H9 (cell line): ENCODE data around the gene GABRB1. TPM values are rescaled to one million over a fixed set of nuclear protein-coding genes. Genes with fewer than 3 reads are reported as not detected.

ENCODE experiments used
- DNase-seq: peaks from one replicate; pipeline ENCODE4 v3.0.0-alpha.2; 2017
- H2AFZ ChIP-seq: one replicate; pipeline ENCODE4 v1.6.1; 2013; ENCODE audit warnings: mild to moderate bottlenecking, low read length, control low read depth, moderate library complexity
- H2AK5ac ChIP-seq: 2 replicates; pipeline ENCODE4 v1.6.1; 2013; ENCODE audit warnings: low read length, control low read depth, mixed read lengths; ENCODE audit not compliant: insufficient read length
- H2BK120ac ChIP-seq: one replicate; pipeline ENCODE4 v1.6.1; 2013; ENCODE audit warnings: low read depth, mild to moderate bottlenecking, low read length, control low read depth, inconsistent platforms; ENCODE audit not compliant: poor library complexity, severe bottlenecking
- H2BK12ac ChIP-seq: 2 replicates; pipeline ENCODE4 v1.6.1; 2013; ENCODE audit warnings: low read length, control low read depth, mixed read lengths, low read depth; ENCODE audit not compliant: insufficient read length
- H2BK15ac ChIP-seq: 2 replicates; pipeline ENCODE4 v1.6.1; 2013; ENCODE audit warnings: low read depth, low read length, control low read depth
- H2BK20ac ChIP-seq: one replicate; pipeline ENCODE4 v1.6.1; 2013; ENCODE audit warnings: low read depth, mild to moderate bottlenecking, low read length, control low read depth, inconsistent platforms; ENCODE audit not compliant: poor library complexity, severe bottlenecking
- H2BK5ac ChIP-seq: 2 replicates; pipeline ENCODE4 v1.6.1; 2013; ENCODE audit warnings: low read length, control low read depth, mixed read lengths; ENCODE audit not compliant: insufficient read length
- H3K14ac ChIP-seq: 2 replicates; pipeline ENCODE4 v1.6.1; 2013; ENCODE audit warnings: low read length, control low read depth; ENCODE audit not compliant: insufficient read depth
- H3K18ac ChIP-seq: 2 replicates; pipeline ENCODE4 v1.6.1; 2013; ENCODE audit warnings: low read depth, mild to moderate bottlenecking, mixed read lengths, low read length, control low read depth; ENCODE audit not compliant: insufficient read length
- H3K23ac ChIP-seq: 2 replicates; pipeline ENCODE4 v1.6.1; 2013; ENCODE audit warnings: low read length, control low read depth, mixed read lengths, low read depth; ENCODE audit not compliant: insufficient read length
- H3K23me2 ChIP-seq: 2 replicates; pipeline ENCODE4 v1.6.1; 2013; ENCODE audit warnings: low read depth, mild to moderate bottlenecking, mixed read lengths, low read length, control low read depth; ENCODE audit not compliant: insufficient read length, poor library complexity, severe bottlenecking
- H3K27ac ChIP-seq: 2 replicates; pipeline ENCODE4 v1.5.1; 2013; ENCODE audit warnings: low read length, control low read depth, mixed read lengths, low read depth; ENCODE audit not compliant: insufficient read length
- H3K27me3 ChIP-seq: 2 replicates; pipeline ENCODE4 v1.6.1; 2013; ENCODE audit warnings: low read length, control low read depth, inconsistent platforms; ENCODE audit not compliant: insufficient read depth
- H3K4ac ChIP-seq: 2 replicates; pipeline ENCODE4 v1.6.1; 2013; ENCODE audit warnings: low read depth, mild to moderate bottlenecking, control low read depth, inconsistent platforms, low read length, moderate library complexity
- H3K4me1 ChIP-seq: 2 replicates; pipeline ENCODE4 v1.6.1; 2013; ENCODE audit warnings: low read length, control low read depth, inconsistent platforms; ENCODE audit not compliant: insufficient read depth
- H3K4me2 ChIP-seq: 2 replicates; pipeline ENCODE4 v1.6.1; 2013; ENCODE audit warnings: low read length, control low read depth, mixed read lengths; ENCODE audit not compliant: insufficient read length, insufficient read depth
- H3K56ac ChIP-seq: 2 replicates; pipeline ENCODE4 v1.6.1; 2013; ENCODE audit warnings: low read depth, mild to moderate bottlenecking, mixed read lengths, low read length, control low read depth; ENCODE audit not compliant: insufficient read length
- H3K79me1 ChIP-seq: 2 replicates; pipeline ENCODE4 v1.6.1; 2013; ENCODE audit warnings: low read depth, mild to moderate bottlenecking, moderate library complexity, low read length, control low read depth, inconsistent platforms; ENCODE audit not compliant: insufficient read depth, poor library complexity, severe bottlenecking
- H3K79me2 ChIP-seq: 2 replicates; pipeline ENCODE4 v1.6.1; 2013; ENCODE audit warnings: low read length, control low read depth, inconsistent platforms; ENCODE audit not compliant: insufficient read depth
- H3K9ac ChIP-seq: 2 replicates; pipeline ENCODE4 v1.6.1; 2013; ENCODE audit warnings: low read length, control low read depth, mixed read lengths; ENCODE audit not compliant: insufficient read length; ENCODE audit errors: extremely low read depth
- H3K9me3 ChIP-seq: one replicate; pipeline ENCODE4 v1.6.1; 2013; ENCODE audit warnings: low read depth, low read length, inconsistent platforms; ENCODE audit not compliant: control insufficient read depth
- H3T11ph ChIP-seq: one replicate; pipeline ENCODE4 v1.6.1; 2013; ENCODE audit warnings: mild to moderate bottlenecking, low read length, control low read depth, inconsistent platforms
- H4K20me1 ChIP-seq: one replicate; pipeline ENCODE4 v1.6.1; 2013; ENCODE audit not compliant: control insufficient read depth, insufficient read length, insufficient read depth
- H4K5ac ChIP-seq: 2 replicates; pipeline ENCODE4 v1.6.1; 2013; ENCODE audit warnings: low read depth, mild to moderate bottlenecking, mixed read lengths, low read length, control low read depth; ENCODE audit not compliant: insufficient read length
- H4K8ac ChIP-seq: replicated peaks from 2 replicates; pipeline ENCODE4 v1.6.1; 2013; ENCODE audit warnings: low read length, control low read depth, mixed read lengths, low read depth; ENCODE audit not compliant: insufficient read length
- H4K91ac ChIP-seq: 2 replicates; pipeline ENCODE4 v1.6.1; 2013; ENCODE audit warnings: low read depth, mild to moderate bottlenecking, moderate library complexity, mixed read lengths, low read length, control low read depth; ENCODE audit not compliant: insufficient read length
- H3K27ac Mint-ChIP-seq, 3 experiments: 2 replicates in 2 of 3; 3 replicates in 1 of 3; pipeline ENCODE4 v1.8.0; 2020 to 2021; ENCODE audit warnings: mixed read lengths in 3 of 3, mild to moderate bottlenecking in 1 of 3, moderate library complexity in 1 of 3
- H3K27me3 Mint-ChIP-seq: 2 replicates; pipeline ENCODE4 v1.8.0; 2021; ENCODE audit warnings: low read depth, mild to moderate bottlenecking, moderate library complexity, mixed read lengths
- H3K36me3 Mint-ChIP-seq, 3 experiments: 2 replicates in 2 of 3; 3 replicates in 1 of 3; pipeline ENCODE4 v1.8.0; 2020 to 2021; ENCODE audit warnings: low read depth in 3 of 3, mixed read lengths in 3 of 3; ENCODE audit not compliant: insufficient read depth in 1 of 3
- H3K4me1 Mint-ChIP-seq, 2 experiments: 2 replicates each; pipeline ENCODE4 v1.8.0; 2020; ENCODE audit warnings: mixed read lengths in 2 of 2
- H3K4me3 Mint-ChIP-seq, 2 experiments: 2 replicates in 1 of 2; 3 replicates in 1 of 2; pipeline ENCODE4 v1.8.0; 2020 to 2021; ENCODE audit warnings: mild to moderate bottlenecking in 2 of 2, mixed read lengths in 2 of 2, moderate library complexity in 1 of 2
- H3K9me3 Mint-ChIP-seq, 2 experiments: 2 replicates in 1 of 2; 3 replicates in 1 of 2; pipeline ENCODE4 v1.8.0; 2020; ENCODE audit warnings: mild to moderate bottlenecking in 2 of 2, mixed read lengths in 2 of 2, moderate library complexity in 1 of 2
- total RNA-seq: library from RNA; stranded (reverse); gene quantifications from 2 replicates; pipeline ENCODE4 v1.2.1, GENCODE V29; 2021
- TF ChIP-seq, protein P1 (sequence below): fragments of 200-600 bp; sonication (generic); conservative IDR thresholded peaks from 3 replicates; pipeline ENCODE4 v1.8.0; 2021; ENCODE audit warnings: antibody characterized with exemption, mild to moderate bottlenecking

Gene GABRB1
- total RNA-seq, 1 experiment from 2014 or later = 0.39 TPM

DNA sequence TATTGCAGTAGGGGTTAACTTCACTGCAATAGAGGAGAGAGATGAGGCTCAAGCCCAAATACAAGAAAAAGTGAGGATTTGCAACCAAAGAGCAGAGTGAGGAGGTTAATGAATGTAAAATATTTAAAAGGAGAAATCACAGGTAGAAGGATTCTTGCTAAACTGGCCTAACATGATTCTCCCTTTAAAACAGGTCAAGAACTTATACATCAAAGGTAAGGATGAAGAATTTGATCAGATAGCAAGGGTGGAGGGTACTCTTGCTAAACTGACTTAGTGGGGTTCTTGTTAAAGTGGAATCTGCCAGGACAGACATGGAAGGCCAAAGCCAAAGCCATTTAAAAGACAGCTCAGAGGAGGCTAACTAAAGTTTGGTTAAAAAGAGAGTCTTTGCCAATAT lies 193.0 kb downstream of the GABRB1 start:
- no peak overlapping the region for H2BK15ac ChIP-seq
- H3K9me3 ChIP-seq = no peaks in the 10 kb centered on the region
- H4K5ac ChIP-seq = no peak overlapping the region
- no peak overlapping the region for H2AK5ac ChIP-seq
- no peak overlapping the region for H3K23ac ChIP-seq
- no peak overlapping the region for H3K4me3 Mint-ChIP-seq
- no peak overlapping the region for H2AFZ ChIP-seq
- H3K36me3 Mint-ChIP-seq = no peaks in the 10 kb centered on the region
- H3K79me2 ChIP-seq = no peaks in the 10 kb centered on the region
- no peak overlapping the region for H3K9ac ChIP-seq
- no peak overlapping the region for H3T11ph ChIP-seq
- H2BK5ac ChIP-seq = no peak overlapping the region
- H3K27ac ChIP-seq = no peak overlapping the region
- no peaks in the 10 kb centered on the region for H3K23me2 ChIP-seq
- DNase-seq = no peak
- no peak overlapping the region for H4K8ac ChIP-seq
- H4K91ac ChIP-seq = no peak overlapping the region
- TF ChIP-seq, protein P1, sequence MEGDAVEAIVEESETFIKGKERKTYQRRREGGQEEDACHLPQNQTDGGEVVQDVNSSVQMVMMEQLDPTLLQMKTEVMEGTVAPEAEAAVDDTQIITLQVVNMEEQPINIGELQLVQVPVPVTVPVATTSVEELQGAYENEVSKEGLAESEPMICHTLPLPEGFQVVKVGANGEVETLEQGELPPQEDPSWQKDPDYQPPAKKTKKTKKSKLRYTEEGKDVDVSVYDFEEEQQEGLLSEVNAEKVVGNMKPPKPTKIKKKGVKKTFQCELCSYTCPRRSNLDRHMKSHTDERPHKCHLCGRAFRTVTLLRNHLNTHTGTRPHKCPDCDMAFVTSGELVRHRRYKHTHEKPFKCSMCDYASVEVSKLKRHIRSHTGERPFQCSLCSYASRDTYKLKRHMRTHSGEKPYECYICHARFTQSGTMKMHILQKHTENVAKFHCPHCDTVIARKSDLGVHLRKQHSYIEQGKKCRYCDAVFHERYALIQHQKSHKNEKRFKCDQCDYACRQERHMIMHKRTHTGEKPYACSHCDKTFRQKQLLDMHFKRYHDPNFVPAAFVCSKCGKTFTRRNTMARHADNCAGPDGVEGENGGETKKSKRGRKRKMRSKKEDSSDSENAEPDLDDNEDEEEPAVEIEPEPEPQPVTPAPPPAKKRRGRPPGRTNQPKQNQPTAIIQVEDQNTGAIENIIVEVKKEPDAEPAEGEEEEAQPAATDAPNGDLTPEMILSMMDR = no peak
- H4K20me1 ChIP-seq = no peaks in the 10 kb centered on the region
- H3K4me1 ChIP-seq = no peaks in the 10 kb centered on the region
- H3K4ac ChIP-seq = no peak overlapping the region
- H3K9me3 Mint-ChIP-seq = no peaks in the 10 kb centered on the region
- H3K4me2 ChIP-seq = no peak overlapping the region
- H3K56ac ChIP-seq = no peak overlapping the region
- no peaks in the 10 kb centered on the region for H3K79me1 ChIP-seq
- H3K27me3 Mint-ChIP-seq = peaks cover 8% of the 10 kb centered on the region
- no peak overlapping the region for H2BK120ac ChIP-seq
- H2BK12ac ChIP-seq = no peak overlapping the region
- H3K18ac ChIP-seq = no peak overlapping the region
- no peaks in the 10 kb centered on the region for H3K27me3 ChIP-seq
- no peak overlapping the region for H2BK20ac ChIP-seq
- H3K27ac Mint-ChIP-seq = no peak overlapping the region
- no peaks in the 10 kb centered on the region for H3K4me1 Mint-ChIP-seq
- H3K14ac ChIP-seq = no peak overlapping the region
